GM12878 (cell line): ENCODE data around the gene KLHL8. TPM values are rescaled to one million over a fixed set of nuclear protein-coding genes. Genes with fewer than 3 reads are reported as not detected.

Experiments
- ATAC-seq: fragments of 200-7000 bp; cut with Tn5 transposase; 3 replicates; pipeline ENCODE4 v1.9.1; 2020; ENCODE audit warnings: mild to moderate bottlenecking, moderate library complexity
- BruUV-seq: library from RNA; stranded (reverse); fragments of 400-500 nt; replicated peaks from 2 replicates; lab custom pipeline; 2021; lab: Mats Ljungman, UMichigan
- CTCF ChIA-PET: fragments of 300-600 bp; sonication (Branson Sonifier 250); formaldehyde crosslinking; extraction: SDS; loops from one replicate; lab custom pipeline; 2021; ENCODE audit warnings: inconsistent platforms; lab: Yijun Ruan, JAX
- POLR2A ChIA-PET: fragments of 350-600 bp; formaldehyde crosslinking; extraction: SDS; loops from one replicate; lab custom pipeline; 2021; ENCODE audit warnings: inconsistent platforms; lab: Charles Lee
- RAD21 ChIA-PET: fragments of 300-600 bp; sonication (Branson Sonifier 250); formaldehyde crosslinking; loops from one replicate; lab custom pipeline; 2023; ENCODE audit warnings: antibody characterized with exemption; ENCODE audit not compliant: unreplicated experiment; lab: Charles Lee
- SMC1A ChIA-PET: fragments of 300-600 bp; sonication (Branson Sonifier 250); formaldehyde crosslinking; loops from one replicate; lab custom pipeline; 2023; ENCODE audit not compliant: unreplicated experiment, uncharacterized antibody; lab: Charles Lee
- DNase-seq: peaks from one replicate; pipeline ENCODE4 v3.0.0-alpha.2; 2011; ENCODE audit warnings: low read depth, low spot score
- FAIRE-seq: peaks from 3 replicates; lab custom pipeline; 2011; peaks lifted over from hg19 to GRCh38; lab: Jason Lieb, UNC
- H2AFZ ChIP-seq: 2 replicates; pipeline ENCODE4 v1.6.0; 2011; ENCODE audit warnings: low read depth, low read length, control low read depth; ENCODE audit not compliant: control insufficient read depth
- H3K27ac ChIP-seq: 2 replicates; pipeline ENCODE4 v1.5.1; 2011; ENCODE audit warnings: control low read depth; ENCODE audit not compliant: control insufficient read depth, insufficient read depth
- H3K27me3 ChIP-seq, 2 experiments: replicated peaks in 1 of 2; 2 replicates each; pipeline versions ENCODE4 v1.6.0 to v1.6.1; 2011; ENCODE audit warnings: low read length in 1 of 2; ENCODE audit not compliant: control insufficient read depth in 2 of 2, insufficient read depth in 2 of 2
- H3K36me3 ChIP-seq, 2 experiments: 2 replicates each; pipeline ENCODE4 v1.5.1; 2011; ENCODE audit warnings: low read length in 1 of 2; ENCODE audit not compliant: control insufficient read depth in 2 of 2, insufficient read depth in 2 of 2
- H3K4me1 ChIP-seq: 2 replicates; pipeline ENCODE4 v1.6.1; 2011; ENCODE audit warnings: mild to moderate bottlenecking, low read length, moderate library complexity, mixed read lengths; ENCODE audit not compliant: control insufficient read depth, insufficient read depth
- H3K4me2 ChIP-seq: 2 replicates; pipeline ENCODE4 v1.6.0; 2011; ENCODE audit warnings: control low read depth; ENCODE audit not compliant: control insufficient read depth, insufficient read depth
- H3K4me3 ChIP-seq: fragments of 200-600 bp; sonication (generic); 2 replicates; pipeline ENCODE4 v1.5.1; 2016
- H3K79me2 ChIP-seq: 2 replicates; pipeline ENCODE4 v1.6.0; 2011; ENCODE audit warnings: low read length; ENCODE audit not compliant: control insufficient read depth, insufficient read depth
- H3K9ac ChIP-seq: 2 replicates; pipeline ENCODE4 v1.8.0; 2011; ENCODE audit warnings: low read length, control low read depth, mixed read lengths; ENCODE audit not compliant: control insufficient read depth, insufficient read depth
- H3K9me3 ChIP-seq: replicated peaks from 3 replicates; pipeline ENCODE4 v1.5.1; 2011; ENCODE audit warnings: mild to moderate bottlenecking, low read length; ENCODE audit not compliant: control insufficient read depth, insufficient read depth
- H4K20me1 ChIP-seq: 2 replicates; pipeline ENCODE4 v1.6.0; 2011; ENCODE audit not compliant: control insufficient read depth, insufficient read depth
- FOXM1 ChIP-seq: IDR thresholded peaks from 2 replicates; pipeline ENCODE4 v1.6.1; 2012; ENCODE audit warnings: low read depth, mild to moderate bottlenecking, inconsistent platforms, low read length, moderate library complexity
- MEF2A ChIP-seq: IDR thresholded peaks from 2 replicates; pipeline ENCODE4 v1.6.1; 2011; ENCODE audit warnings: low read depth, mild to moderate bottlenecking, low read length, moderate library complexity; ENCODE audit not compliant: insufficient read depth
- PBX3 ChIP-seq: IDR thresholded peaks from 2 replicates; pipeline ENCODE4 v1.6.1; 2011; ENCODE audit warnings: mild to moderate bottlenecking, low read depth, low read length, moderate library complexity; ENCODE audit not compliant: insufficient replicate concordance
- POLR2AphosphoS5 ChIP-seq: IDR thresholded peaks from 2 replicates; pipeline ENCODE4 v1.6.1; 2011; ENCODE audit warnings: mild to moderate bottlenecking, low read length, inconsistent platforms
- SMC3 ChIP-seq: IDR thresholded peaks from 2 replicates; pipeline ENCODE4 v1.6.1; 2011; ENCODE audit warnings: low read length, improper control_type of control experiment, borderline replicate concordance
- SREBF1 ChIP-seq: IDR thresholded peaks from 2 replicates; pipeline ENCODE4 v1.6.1; 2012; ENCODE audit warnings: mild to moderate bottlenecking, low read length
- TBL1XR1 ChIP-seq: IDR thresholded peaks from 2 replicates; pipeline ENCODE4 v1.6.1; 2012; ENCODE audit warnings: low read depth, low read length, improper control_type of control experiment
- ZNF207 ChIP-seq: fragments of 450-650 bp; IDR thresholded peaks from 2 replicates; pipeline ENCODE4 v1.6.1; 2014; ENCODE audit warnings: antibody characterized with exemption, mild to moderate bottlenecking, borderline replicate concordance
- ZNF24 ChIP-seq: fragments of 450-650 bp; IDR thresholded peaks from 2 replicates; pipeline ENCODE4 v1.6.1; 2017; ENCODE audit warnings: antibody characterized with exemption, mild to moderate bottlenecking
- WGBS: methylation state at CpG from one replicate; pipeline ENCODE4 v1.1.6; 2016; ENCODE audit warnings: low lambda C conversion rate; ENCODE audit not compliant: insufficient replicate concordance, insufficient coverage; ENCODE audit errors: missing lambda C conversion rate; 5-methylcytosine and 5-hydroxymethylcytosine counted together
- in situ Hi-C: fragments of 300-500 bp; cut with MboI; formaldehyde crosslinking; loops from 9 replicates; pipeline ENCODE4 v1.14.3; 2018; ENCODE audit warnings: mixed read lengths
- intact Hi-C: fragments of 100-400 bp; cut with micrococcal nuclease; formaldehyde crosslinking; loops from one replicate; pipeline ENCODE4 v1.14.2; 2022; ENCODE audit not compliant: unreplicated experiment
- polyA plus RNA-seq, 11 experiments: library from polyadenylated mRNA; depleted of rRNA in 4 of 11; unstranded in 6 of 11; stranded (reverse) in 5 of 11; fragments of >200 nt; fragmentation: Nextera tagmentation in 4 of 11; fragmentation: Illumina TruSeq in 1 of 11; extraction: Ambion mirVana in 4 of 11; extraction: Trizol in 1 of 11; gene quantifications; 1 replicate in 1 of 11; 2 replicates in 10 of 11; pipeline versions ENCODE4 v1.2.1 to v1.2.3, GENCODE V29; 2011 to 2016; ENCODE audit warnings: inconsistent platforms in 2 of 11, missing spikeins in 2 of 11, low read depth in 1 of 11
- total RNA-seq, 4 experiments: library from RNA; depleted of rRNA in 3 of 4; stranded (reverse); fragments of >200 nt in 3 of 4; fragmentation: Illumina TruSeq in 1 of 4; extraction: Trizol in 1 of 4; gene quantifications; 2 replicates each; pipeline versions ENCODE4 v1.2.1 to v1.2.3, GENCODE V29; 2013 to 2021
- TF ChIP-seq, protein P1 (sequence below): IDR thresholded peaks from 2 replicates; pipeline ENCODE4 v1.6.1; 2012; ENCODE audit warnings: improper control_type of control experiment, low read depth, low read length; ENCODE audit not compliant: insufficient replicate concordance
- TF ChIP-seq, protein P2 (sequence below): fragments of 450-650 bp; conservative IDR thresholded peaks from 2 replicates; pipeline ENCODE4 v1.6.1; 2017; ENCODE audit warnings: mild to moderate bottlenecking, moderate library complexity

KLHL8 gene
- total and polyA plus RNA-seq, 10 of the 15 experiments (the other 5 are each of a cell fraction or from before 2014, with no cell fraction given) = 4.5 to 13.1 (median 9.0) TPM

DNA sequence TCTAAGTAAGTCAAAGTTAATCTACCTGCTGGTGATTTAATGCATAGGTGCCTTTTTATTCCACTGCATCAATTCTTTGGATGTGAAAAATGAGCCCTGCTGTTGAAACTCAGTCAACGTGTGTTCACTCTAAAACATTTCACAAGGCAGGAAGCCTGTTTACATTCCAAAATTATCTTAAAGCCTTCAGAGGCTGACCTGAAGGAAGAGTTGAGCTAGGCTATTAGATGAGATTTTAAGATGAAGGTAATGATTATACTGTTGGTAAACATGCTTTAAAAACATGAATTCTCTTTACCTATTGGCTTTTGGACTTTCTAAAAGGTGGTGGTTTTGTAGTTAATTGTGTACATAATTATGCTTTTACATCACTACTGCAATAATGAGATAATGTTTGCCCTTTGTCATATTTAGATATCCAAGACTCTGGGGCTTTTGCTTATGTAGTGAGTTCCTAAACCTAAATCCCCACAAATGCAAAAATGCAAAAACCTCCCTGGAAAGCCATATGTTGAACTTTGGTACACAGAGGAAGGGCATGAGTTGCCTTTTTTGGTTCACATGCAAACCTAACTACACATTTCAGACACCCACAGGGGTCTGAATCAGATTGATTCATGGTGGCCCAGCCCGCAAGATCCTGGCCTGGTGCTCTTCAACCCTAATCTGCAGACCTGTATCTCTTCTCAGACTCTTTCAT lies 92.3 kb downstream of the KLHL8 start:
- peaks cover 13 to 55% of the 10 kb centered on the region in 2 experiments for H3K36me3 ChIP-seq
- H3K4me1 ChIP-seq = no peaks in the 10 kb centered on the region
- WGBS = 100% methylated on average over 2 of the region's 2 CpGs
- H3K79me2 ChIP-seq = no peaks in the 10 kb centered on the region; the same call in 1 of the 2 replicates
- SMC1A ChIA-PET = no interaction called here
- no peak for FAIRE-seq
- TF ChIP-seq ZNF207 = no peak
- TF ChIP-seq POLR2AphosphoS5 = no peak
- TF ChIP-seq SREBF1 = no peak
- TF ChIP-seq MEF2A = no peak
- no peak for TF ChIP-seq PBX3
- TF ChIP-seq, protein P1, sequence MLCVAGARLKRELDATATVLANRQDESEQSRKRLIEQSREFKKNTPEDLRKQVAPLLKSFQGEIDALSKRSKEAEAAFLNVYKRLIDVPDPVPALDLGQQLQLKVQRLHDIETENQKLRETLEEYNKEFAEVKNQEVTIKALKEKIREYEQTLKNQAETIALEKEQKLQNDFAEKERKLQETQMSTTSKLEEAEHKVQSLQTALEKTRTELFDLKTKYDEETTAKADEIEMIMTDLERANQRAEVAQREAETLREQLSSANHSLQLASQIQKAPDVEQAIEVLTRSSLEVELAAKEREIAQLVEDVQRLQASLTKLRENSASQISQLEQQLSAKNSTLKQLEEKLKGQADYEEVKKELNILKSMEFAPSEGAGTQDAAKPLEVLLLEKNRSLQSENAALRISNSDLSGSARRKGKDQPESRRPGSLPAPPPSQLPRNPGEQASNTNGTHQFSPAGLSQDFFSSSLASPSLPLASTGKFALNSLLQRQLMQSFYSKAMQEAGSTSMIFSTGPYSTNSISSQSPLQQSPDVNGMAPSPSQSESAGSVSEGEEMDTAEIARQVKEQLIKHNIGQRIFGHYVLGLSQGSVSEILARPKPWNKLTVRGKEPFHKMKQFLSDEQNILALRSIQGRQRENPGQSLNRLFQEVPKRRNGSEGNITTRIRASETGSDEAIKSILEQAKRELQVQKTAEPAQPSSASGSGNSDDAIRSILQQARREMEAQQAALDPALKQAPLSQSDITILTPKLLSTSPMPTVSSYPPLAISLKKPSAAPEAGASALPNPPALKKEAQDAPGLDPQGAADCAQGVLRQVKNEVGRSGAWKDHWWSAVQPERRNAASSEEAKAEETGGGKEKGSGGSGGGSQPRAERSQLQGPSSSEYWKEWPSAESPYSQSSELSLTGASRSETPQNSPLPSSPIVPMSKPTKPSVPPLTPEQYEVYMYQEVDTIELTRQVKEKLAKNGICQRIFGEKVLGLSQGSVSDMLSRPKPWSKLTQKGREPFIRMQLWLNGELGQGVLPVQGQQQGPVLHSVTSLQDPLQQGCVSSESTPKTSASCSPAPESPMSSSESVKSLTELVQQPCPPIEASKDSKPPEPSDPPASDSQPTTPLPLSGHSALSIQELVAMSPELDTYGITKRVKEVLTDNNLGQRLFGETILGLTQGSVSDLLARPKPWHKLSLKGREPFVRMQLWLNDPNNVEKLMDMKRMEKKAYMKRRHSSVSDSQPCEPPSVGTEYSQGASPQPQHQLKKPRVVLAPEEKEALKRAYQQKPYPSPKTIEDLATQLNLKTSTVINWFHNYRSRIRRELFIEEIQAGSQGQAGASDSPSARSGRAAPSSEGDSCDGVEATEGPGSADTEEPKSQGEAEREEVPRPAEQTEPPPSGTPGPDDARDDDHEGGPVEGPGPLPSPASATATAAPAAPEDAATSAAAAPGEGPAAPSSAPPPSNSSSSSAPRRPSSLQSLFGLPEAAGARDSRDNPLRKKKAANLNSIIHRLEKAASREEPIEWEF = no peak
- no peak for TF ChIP-seq SMC3
- TF ChIP-seq TBL1XR1 = no peak
- TF ChIP-seq, protein P2, sequence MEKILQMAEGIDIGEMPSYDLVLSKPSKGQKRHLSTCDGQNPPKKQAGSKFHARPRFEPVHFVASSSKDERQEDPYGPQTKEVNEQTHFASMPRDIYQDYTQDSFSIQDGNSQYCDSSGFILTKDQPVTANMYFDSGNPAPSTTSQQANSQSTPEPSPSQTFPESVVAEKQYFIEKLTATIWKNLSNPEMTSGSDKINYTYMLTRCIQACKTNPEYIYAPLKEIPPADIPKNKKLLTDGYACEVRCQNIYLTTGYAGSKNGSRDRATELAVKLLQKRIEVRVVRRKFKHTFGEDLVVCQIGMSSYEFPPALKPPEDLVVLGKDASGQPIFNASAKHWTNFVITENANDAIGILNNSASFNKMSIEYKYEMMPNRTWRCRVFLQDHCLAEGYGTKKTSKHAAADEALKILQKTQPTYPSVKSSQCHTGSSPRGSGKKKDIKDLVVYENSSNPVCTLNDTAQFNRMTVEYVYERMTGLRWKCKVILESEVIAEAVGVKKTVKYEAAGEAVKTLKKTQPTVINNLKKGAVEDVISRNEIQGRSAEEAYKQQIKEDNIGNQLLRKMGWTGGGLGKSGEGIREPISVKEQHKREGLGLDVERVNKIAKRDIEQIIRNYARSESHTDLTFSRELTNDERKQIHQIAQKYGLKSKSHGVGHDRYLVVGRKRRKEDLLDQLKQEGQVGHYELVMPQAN = no peak
- no peak for TF ChIP-seq FOXM1
- TF ChIP-seq ZNF24 = no peak
- TF ChIP-seq, all 136 proteins: peak for 0
- Histone ChIP-seq H3K9ac (no peak overlapping the region), H3K27me3 (no peaks in the 10 kb centered on the region), H4K20me1 (no peaks in the 10 kb centered on the region), H3K4me2 (no peak overlapping the region), H2AFZ (no peak overlapping the region), H3K4me3 (no peak overlapping the region), H3K27ac (no peak overlapping the region), H3K9me3 (no peaks in the 10 kb centered on the region)
- RAD21 ChIA-PET = no interaction called here
- in situ Hi-C loops (no loop called here), intact Hi-C loops (no loop called here)
- POLR2A ChIA-PET = no interaction called here
- DNase-seq (no peak), ATAC-seq (no peak)
- no TSS peak for BruUV-seq
- CTCF ChIA-PET = interaction anchor here (2.1 kb wide), 1 partner anchor 205 kb away, joined by 8 read pairs; no protein-coding TSS in a partner anchor
